ENCODE measurements around the gene LSS. TPM values are rescaled to one million over a fixed set of nuclear protein-coding genes. Genes with fewer than 3 reads are reported as not detected.

Gene LSS
- total RNA-seq, 4 donors from 2014 or later: 128 to 251 (median 164) TPM

DNA sequence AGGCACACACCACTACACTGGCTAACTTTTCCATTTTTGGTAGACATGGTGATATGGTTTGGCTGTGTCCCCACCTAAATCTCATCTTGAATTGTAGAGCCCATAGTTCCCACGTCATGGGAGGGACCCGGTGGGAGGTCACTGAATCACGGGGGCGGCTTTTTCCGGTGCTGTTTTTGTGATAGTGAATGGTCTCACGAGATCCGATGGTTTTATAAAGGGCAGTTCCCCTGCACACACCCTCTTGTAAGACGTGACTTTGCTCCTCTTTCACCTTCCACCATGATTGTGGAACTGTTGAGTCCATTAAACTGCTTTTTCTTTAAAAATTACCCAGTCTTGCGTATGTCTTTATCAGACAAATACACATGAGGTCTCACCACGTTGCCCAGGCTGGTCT lies 71.9 kb downstream of the LSS start:
- H3K36me3 ChIP-seq: no peaks in the 10 kb centered on the region
- peak in 1 of 2 donors; percentile 58 for DNase-seq (ENCODE audit: low spot score in 2 of 2)
- no peak overlapping the region for H3K27ac ChIP-seq
- H3K4me1 ChIP-seq: peaks cover 14% of the 10 kb centered on the region
- 85% methylated on average over 10 of the region's 10 CpGs for WGBS
- TF ChIP-seq, protein P1, sequence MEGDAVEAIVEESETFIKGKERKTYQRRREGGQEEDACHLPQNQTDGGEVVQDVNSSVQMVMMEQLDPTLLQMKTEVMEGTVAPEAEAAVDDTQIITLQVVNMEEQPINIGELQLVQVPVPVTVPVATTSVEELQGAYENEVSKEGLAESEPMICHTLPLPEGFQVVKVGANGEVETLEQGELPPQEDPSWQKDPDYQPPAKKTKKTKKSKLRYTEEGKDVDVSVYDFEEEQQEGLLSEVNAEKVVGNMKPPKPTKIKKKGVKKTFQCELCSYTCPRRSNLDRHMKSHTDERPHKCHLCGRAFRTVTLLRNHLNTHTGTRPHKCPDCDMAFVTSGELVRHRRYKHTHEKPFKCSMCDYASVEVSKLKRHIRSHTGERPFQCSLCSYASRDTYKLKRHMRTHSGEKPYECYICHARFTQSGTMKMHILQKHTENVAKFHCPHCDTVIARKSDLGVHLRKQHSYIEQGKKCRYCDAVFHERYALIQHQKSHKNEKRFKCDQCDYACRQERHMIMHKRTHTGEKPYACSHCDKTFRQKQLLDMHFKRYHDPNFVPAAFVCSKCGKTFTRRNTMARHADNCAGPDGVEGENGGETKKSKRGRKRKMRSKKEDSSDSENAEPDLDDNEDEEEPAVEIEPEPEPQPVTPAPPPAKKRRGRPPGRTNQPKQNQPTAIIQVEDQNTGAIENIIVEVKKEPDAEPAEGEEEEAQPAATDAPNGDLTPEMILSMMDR (IDR thresholded peaks at IDR 0.05): no peak
- TF ChIP-seq POLR2A (IDR thresholded peaks at IDR 0.05) (no peak), POLR2AphosphoS5 (IDR thresholded peaks at IDR 0.05) (no peak), EP300 (IDR thresholded peaks at IDR 0.05) (no peak)
- H3K4me3 ChIP-seq: no peak overlapping the region
- H3K27me3 ChIP-seq: peaks cover 7% of the 10 kb centered on the region
- no peaks in the 10 kb centered on the region for H3K9me3 ChIP-seq

DNA sequence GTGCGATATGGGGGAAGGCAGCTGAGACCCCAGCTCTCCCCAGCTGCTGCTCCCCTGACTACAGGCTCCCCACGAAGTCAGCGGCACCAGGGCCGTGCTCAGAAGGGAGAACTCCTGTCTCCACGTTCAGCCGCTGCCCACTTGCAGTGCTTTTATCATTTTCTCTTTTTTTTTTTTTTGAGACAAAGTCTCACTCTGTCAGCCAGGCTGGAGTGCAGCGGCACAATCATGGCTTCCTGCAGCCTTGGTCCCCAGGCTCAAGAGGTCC lies 72.3 kb downstream of the LSS start:
- DNase-seq (ENCODE audit: low spot score in 2 of 2): peak in 1 of 2 donors; percentile 50
- WGBS: 83% methylated on average over 7 of the region's 7 CpGs
- no peak overlapping the region for H3K4me3 ChIP-seq

DNA sequence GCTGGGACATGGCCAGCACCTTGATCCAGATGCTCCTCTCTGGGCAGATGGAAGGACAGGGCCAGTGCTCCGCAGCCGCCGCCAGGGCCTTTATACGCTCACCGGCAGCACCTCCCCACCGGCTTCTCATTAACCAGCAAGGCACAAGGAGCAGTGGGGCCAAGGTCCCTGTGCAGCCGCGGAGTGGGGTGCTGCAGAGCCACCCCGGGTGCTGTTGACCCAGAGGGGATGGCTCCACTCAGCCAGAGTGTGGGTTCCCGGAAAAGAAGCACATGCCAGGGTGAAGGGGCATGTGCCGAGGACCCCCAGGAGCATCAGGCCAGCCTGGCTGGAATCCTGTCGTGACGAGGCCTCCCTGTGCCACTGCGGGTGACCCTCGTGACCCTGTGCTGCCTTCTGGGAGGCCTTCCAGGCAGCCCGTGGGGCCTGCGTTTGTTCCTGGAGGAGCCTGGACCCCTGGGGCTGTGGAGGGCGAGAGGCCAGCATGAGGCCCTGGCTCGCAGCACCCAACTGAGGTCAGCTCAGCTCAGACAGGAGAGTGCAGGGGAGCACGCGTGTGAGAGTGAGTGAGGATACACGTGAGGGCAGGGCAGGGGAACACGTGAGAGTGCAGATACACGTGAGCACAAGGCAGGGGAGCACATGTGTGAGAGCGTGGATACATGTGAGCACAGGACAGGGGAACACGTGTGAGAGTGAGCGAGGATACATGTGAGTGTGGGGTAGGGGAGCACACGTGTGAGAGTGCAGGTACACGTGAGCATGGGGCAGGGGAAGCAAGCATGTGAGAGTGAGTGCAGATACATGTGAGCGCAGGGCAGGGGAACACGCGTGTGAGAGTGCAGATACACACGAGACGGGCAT lies 72.8 kb downstream of the LSS start, which contains the start of gene FTCD:
TSS of gene FTCD (minus strand) at position 66 of the 864 bp plus-strand sequence. CDS start at position 10, 56 bp downstream.
- Histone ChIP-seq H3K4me1 (peaks cover 7% of the 10 kb centered on the region), H3K27me3 (no peaks in the 10 kb centered on the region), H3K4me3 (no peak within 1 kb of the TSS), H3K36me3 (no peaks in the 10 kb centered on the region), H3K27ac (no peak within 1 kb of the TSS), H3K9me3 (no peaks in the 10 kb centered on the region)
- peak in 1 of 2 donors; percentile 46 for DNase-seq (ENCODE audit: low spot score in 2 of 2)
- TF ChIP-seq, protein P1 (IDR thresholded peaks at IDR 0.05): no peak
- TF ChIP-seq POLR2A (IDR thresholded peaks at IDR 0.05) (no peak), POLR2AphosphoS5 (IDR thresholded peaks at IDR 0.05) (no peak), EP300 (IDR thresholded peaks at IDR 0.05) (no peak)
- WGBS: 87% methylated on average over 32 of the region's 34 CpGs

More for the DNA sequence above, 72.3 kb downstream of the LSS start:
- TF ChIP-seq EP300 (IDR thresholded peaks at IDR 0.05) (no peak), POLR2AphosphoS5 (IDR thresholded peaks at IDR 0.05) (no peak), POLR2A (IDR thresholded peaks at IDR 0.05) (no peak)
- TF ChIP-seq, protein P1 (IDR thresholded peaks at IDR 0.05): no peak
- peaks cover 10% of the 10 kb centered on the region for H3K4me1 ChIP-seq
- no peaks in the 10 kb centered on the region for H3K9me3 ChIP-seq
- H3K36me3 ChIP-seq: no peaks in the 10 kb centered on the region
- no peak overlapping the region for H3K27ac ChIP-seq
- peaks cover 4% of the 10 kb centered on the region for H3K27me3 ChIP-seq

DNA sequence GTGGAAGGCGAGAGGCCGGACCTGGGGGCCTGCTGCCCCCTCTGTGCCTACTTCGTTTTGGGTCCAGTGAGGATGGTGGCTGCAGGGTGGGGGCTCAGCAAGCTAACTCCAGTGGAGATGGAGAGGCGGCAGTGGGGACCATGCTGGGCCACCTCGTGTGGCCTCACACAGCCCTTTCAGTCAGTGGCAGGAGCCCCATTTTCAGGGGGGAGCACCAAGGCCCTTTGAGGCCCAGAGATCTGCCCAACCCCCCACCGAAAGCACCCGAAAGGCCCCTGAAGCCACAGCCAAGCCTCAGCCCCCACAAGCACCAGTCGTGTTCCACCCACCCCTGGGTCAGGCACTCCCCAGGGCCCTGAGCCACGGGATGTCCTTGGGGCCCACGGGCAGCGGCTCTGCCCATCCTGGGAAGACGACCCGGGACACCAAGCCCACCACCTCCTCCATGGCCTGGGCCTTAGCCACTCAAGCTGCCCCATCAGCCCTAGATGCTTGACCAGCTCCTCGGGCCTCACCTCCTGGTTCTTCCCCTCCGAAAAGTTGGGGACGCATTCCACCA lies 73.5 kb downstream of the LSS start:
- WGBS: 90% methylated on average over 4 of the region's 16 CpGs
- no peak overlapping the region for H3K4me3 ChIP-seq
- TF ChIP-seq, protein P1 (IDR thresholded peaks at IDR 0.05): no peak
- TF ChIP-seq POLR2AphosphoS5 (IDR thresholded peaks at IDR 0.05) (no peak), EP300 (IDR thresholded peaks at IDR 0.05) (no peak), POLR2A (IDR thresholded peaks at IDR 0.05) (no peak)
- no peaks in the 10 kb centered on the region for H3K9me3 ChIP-seq
- H3K27me3 ChIP-seq: no peaks in the 10 kb centered on the region
- H3K27ac ChIP-seq: no peak overlapping the region
- peak; percentile 58 to 77 for DNase-seq (ENCODE audit: low spot score in 2 of 2)
- H3K36me3 ChIP-seq: no peaks in the 10 kb centered on the region
- H3K4me1 ChIP-seq: peaks cover 7% of the 10 kb centered on the region
